GM12891 (cell line): Measurements from ENCODE around the gene COMMD6.

Experiments
- DNase-seq: peaks from one replicate; pipeline ENCODE4 v3.0.0; 2011; ENCODE audit warnings: low spot score; ENCODE audit not compliant: insufficient read length
- FAIRE-seq: peaks from 2 replicates; lab custom pipeline; 2011; peaks lifted over from hg19 to GRCh38; lab: Jason Lieb, UNC
- PAX5 ChIP-seq: IDR thresholded peaks from 2 replicates; pipeline ENCODE4 v1.6.1; 2011; ENCODE audit warnings: low read length, moderate library complexity, mild to moderate bottlenecking; ENCODE audit not compliant: insufficient read depth, severe bottlenecking
- POLR2A ChIP-seq: IDR thresholded peaks from 2 replicates; pipeline ENCODE4 v1.6.1; 2011; ENCODE audit warnings: low read depth, low read length, control low read depth
- POLR2AphosphoS5 ChIP-seq: IDR thresholded peaks from 2 replicates; pipeline ENCODE4 v1.6.1; 2011; ENCODE audit warnings: low read depth, low read length, control low read depth
- POU2F2 ChIP-seq: IDR thresholded peaks from 2 replicates; pipeline ENCODE4 v1.6.1; 2011; ENCODE audit warnings: low read depth, mild to moderate bottlenecking, control low read depth, low read length, moderate library complexity
- SPI1 ChIP-seq: IDR thresholded peaks from 2 replicates; pipeline ENCODE4 v1.6.1; 2011; ENCODE audit warnings: low read depth, low read length, control low read depth
- TAF1 ChIP-seq: IDR thresholded peaks from 2 replicates; pipeline ENCODE4 v1.6.1; 2011; ENCODE audit warnings: low read depth, low read length, control low read depth

The COMMD6 gene

GRCh38 chr13:75482820-75483079 lies 54.9 kb downstream of the COMMD6 start:
- DNase-seq (no peak), FAIRE-seq (no peak)
- TF ChIP-seq POU2F2 (no peak), PAX5 (no peak), TAF1 (no peak), SPI1 (no peak), POLR2A (no peak), POLR2AphosphoS5 (no peak)

GRCh38 chr13:75482070-75482819 lies 55.4 kb downstream of the COMMD6 start, which contains the start of gene TBC1D4:
TBC1D4 (minus strand) TSS chr13:75482169; CDS start chr13:75481767, 402 bp downstream.
- peak; percentile 54 for DNase-seq
- peak; percentile 92 for FAIRE-seq
- peak; percentile 48; the same call in 1 of the 2 replicates for TF ChIP-seq POU2F2
- TF ChIP-seq TAF1, result no peak
- TF ChIP-seq POLR2A, result no peak
- TF ChIP-seq POLR2AphosphoS5, result no peak
- peak; percentile 97 for TF ChIP-seq SPI1

GRCh38 chr13:75481176-75482069 lies 56.2 kb downstream of the COMMD6 start:
- TF ChIP-seq POLR2AphosphoS5, result no peak
- no peak for TF ChIP-seq POU2F2
- no peak for TF ChIP-seq SPI1
- no peak for TF ChIP-seq POLR2A
- TF ChIP-seq PAX5, result no peak
- TF ChIP-seq TAF1, result no peak
- FAIRE-seq, result peak; percentile 85
- peak; percentile 17 for DNase-seq

GRCh38 chr13:75480671-75481175 lies 56.9 kb downstream of the COMMD6 start:
- DNase-seq, result peak; percentile 12
- FAIRE-seq, result peak; percentile 92
- no peak for TF ChIP-seq POU2F2
- TF ChIP-seq POLR2A, result peak; percentile 44
- TF ChIP-seq POLR2AphosphoS5, result no peak
- no peak for TF ChIP-seq SPI1

DNA sequence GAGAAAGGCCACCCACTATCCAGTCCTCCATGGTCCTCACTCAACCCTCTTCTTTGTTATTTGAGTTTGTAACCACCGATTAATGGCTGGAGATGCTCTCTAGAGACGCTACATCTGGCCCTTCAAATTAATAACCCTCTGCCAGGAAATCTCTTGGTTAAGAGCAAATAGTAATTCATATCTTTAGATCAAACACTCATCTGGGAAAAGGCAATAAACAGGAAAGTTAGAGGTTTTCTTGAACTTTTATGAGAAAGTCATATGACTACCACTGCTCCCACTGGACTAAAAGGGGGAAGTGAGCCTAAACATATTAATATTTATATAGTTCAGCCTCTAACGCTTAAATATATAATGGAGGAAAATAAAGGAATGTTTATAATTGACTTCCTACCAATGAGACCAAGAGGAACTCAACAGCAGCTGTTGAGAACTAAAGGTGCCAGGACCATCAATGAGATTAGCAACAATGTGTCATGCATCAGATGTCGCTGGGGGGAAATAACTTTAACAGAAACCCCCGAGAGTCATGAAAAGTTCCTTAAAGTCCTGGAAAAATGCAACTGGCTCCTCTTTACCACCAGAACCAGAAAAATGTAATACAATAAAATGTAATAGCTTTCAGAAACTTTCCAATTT lies 58.4 kb downstream of the COMMD6 start:
- TF ChIP-seq SPI1, result peak; percentile 35; the same call in 1 of the 2 replicates
- no peak for TF ChIP-seq POLR2A
- no peak for TF ChIP-seq POU2F2
- TF ChIP-seq POLR2AphosphoS5, result no peak
- no peak for TF ChIP-seq PAX5
- no peak for TF ChIP-seq TAF1
- no peak for FAIRE-seq
- no peak for DNase-seq

- DNase-seq (no peak), FAIRE-seq (peak; percentile 40)
- TF ChIP-seq POLR2A (no peak), POLR2AphosphoS5 (no peak), TAF1 (no peak), SPI1 (no peak), POU2F2 (no peak), PAX5 (no peak)
Observed at GRCh38 chr13:75478659-75479058, 59.0 kb downstream of the COMMD6 start.
